Keratinocyte (primary cell): ENCODE results near the gene FAM120A. TPM values are rescaled to one million over a fixed set of nuclear protein-coding genes. Genes with fewer than 3 reads are reported as not detected.

ENCODE experiments used
- DNase-seq: peaks from one replicate; pipeline ENCODE4 v3.0.0-alpha.2; 2011; ENCODE audit warnings: low read depth, missing footprints, low spot score
- FAIRE-seq: peaks from 2 replicates; lab custom pipeline; 2011; peaks lifted over from hg19 to GRCh38; lab: Jason Lieb, UNC
- H2AFZ ChIP-seq: 2 replicates; pipeline ENCODE4 v1.6.0; 2012; ENCODE audit warnings: low read length, control low read depth, inconsistent platforms; ENCODE audit not compliant: control insufficient read depth
- H3K27ac ChIP-seq: 2 replicates; pipeline ENCODE4 v1.5.1; 2011; ENCODE audit warnings: low read length; ENCODE audit not compliant: control insufficient read depth, insufficient read depth
- H3K27me3 ChIP-seq: 3 replicates; pipeline ENCODE4 v1.6.0; 2011; ENCODE audit warnings: low read length; ENCODE audit not compliant: control insufficient read depth, insufficient read depth; ENCODE audit errors: extremely low read depth
- H3K36me3 ChIP-seq, 2 experiments: 2 replicates in 1 of 2; 3 replicates in 1 of 2; pipeline ENCODE4 v1.5.1; 2011; ENCODE audit warnings: low read length in 2 of 2, mild to moderate bottlenecking in 1 of 2; ENCODE audit not compliant: control insufficient read depth in 2 of 2, insufficient read depth in 2 of 2; ENCODE audit errors: extremely low read depth in 1 of 2
- H3K4me1 ChIP-seq: 3 replicates; pipeline ENCODE4 v1.5.1; 2011; ENCODE audit warnings: low read length; ENCODE audit not compliant: control insufficient read depth, insufficient read depth; ENCODE audit errors: extremely low read depth
- H3K4me2 ChIP-seq: 3 replicates; pipeline ENCODE4 v1.6.0; 2011; ENCODE audit warnings: low read depth, low read length; ENCODE audit not compliant: control insufficient read depth, insufficient read depth; ENCODE audit errors: extremely low read depth
- H3K4me3 ChIP-seq, 3 experiments: fragments of 200-600 bp in 1 of 3; sonication (generic) in 1 of 3; 2 replicates in 2 of 3; 3 replicates in 1 of 3; pipeline ENCODE4 v1.5.1; 2011 to 2016; ENCODE audit warnings: low read length in 3 of 3, mild to moderate bottlenecking in 3 of 3, control low read depth in 2 of 3, inconsistent platforms in 1 of 3, low read depth in 1 of 3, mixed read lengths in 1 of 3, mixed run types in 1 of 3, moderate library complexity in 1 of 3; ENCODE audit not compliant: control insufficient read depth in 2 of 3, insufficient read depth in 2 of 3; ENCODE audit errors: extremely low read depth in 1 of 3
- H3K79me2 ChIP-seq: 2 replicates; pipeline ENCODE4 v1.6.0; 2012; ENCODE audit warnings: low read length; ENCODE audit not compliant: control insufficient read depth, insufficient read depth
- H3K9ac ChIP-seq: 3 replicates; pipeline ENCODE4 v1.6.0; 2011; ENCODE audit warnings: low read length; ENCODE audit not compliant: control insufficient read depth, insufficient read depth; ENCODE audit errors: extremely low read depth
- H3K9me1 ChIP-seq: 3 replicates; pipeline ENCODE4 v1.6.0; 2011; ENCODE audit warnings: low read length; ENCODE audit not compliant: control insufficient read depth, insufficient read depth; ENCODE audit errors: extremely low read depth
- H3K9me3 ChIP-seq: 2 replicates; pipeline ENCODE4 v1.5.1; 2012; ENCODE audit warnings: low read depth, low read length; ENCODE audit not compliant: control insufficient read depth
- H4K20me1 ChIP-seq: 3 replicates; pipeline ENCODE4 v1.6.0; 2011; ENCODE audit warnings: low read length; ENCODE audit not compliant: control insufficient read depth, insufficient read depth; ENCODE audit errors: extremely low read depth
- CTCF ChIP-seq, 3 experiments: IDR thresholded peaks in 1 of 3; conservative IDR thresholded peaks in 1 of 3; optimal IDR thresholded peaks in 1 of 3; 2 replicates in 2 of 3; 3 replicates in 1 of 3; pipeline versions ENCODE3 to v1.5.1; 2011; ENCODE audit warnings: low read length in 3 of 3, mild to moderate bottlenecking in 3 of 3, moderate library complexity in 2 of 3, control low read depth in 1 of 3, inconsistent platforms in 1 of 3; ENCODE audit not compliant: insufficient read depth in 2 of 3; ENCODE audit errors: extremely low read depth in 1 of 3
- EZH2 ChIP-seq: IDR thresholded peaks from one replicate; pipeline ENCODE4 v1.6.1; 2012; ENCODE audit warnings: inconsistent platforms, mild to moderate bottlenecking, low read length, moderate library complexity
- dilution Hi-C: fragments of 300-500 bp; cut with MboI; formaldehyde crosslinking; loops from one replicate; pipeline ENCODE4 v1.7.0; 2020; ENCODE audit warnings: low sequenced_read_pairs; ENCODE audit not compliant: extremely low pct_ligation_motif_present
- polyA plus RNA-seq, 5 experiments: library from polyadenylated mRNA; depleted of rRNA in 3 of 5; stranded (reverse) in 3 of 5; stranded (forward) in 1 of 5; unstranded in 1 of 5; fragments of >200 nt; gene quantifications; 1 replicate in 1 of 5; 2 replicates in 3 of 5; 3 replicates in 1 of 5; pipeline versions ENCODE4 v1.2.1 to v1.2.3, GENCODE V29; 2011 to 2012; ENCODE audit warnings: missing spikeins in 2 of 5, low read depth in 1 of 5, low replicate concordance in 1 of 5

Gene FAM120A
- polyA plus RNA-seq, 1 donor (not counting 4 experiments of a cell fraction or from before 2014, with no cell fraction given), result 79.2 TPM

- peaks cover 2% of the 10 kb centered on the region for H4K20me1 ChIP-seq
- H3K9me3 ChIP-seq, result no peaks in the 10 kb centered on the region
- H3K27ac ChIP-seq, result no peak overlapping the region
- FAIRE-seq (no peak), DNase-seq (no peak)
- peaks cover 41% of the 10 kb centered on the region for H3K79me2 ChIP-seq
- H2AFZ ChIP-seq, result no peak overlapping the region
- H3K27me3 ChIP-seq, result no peaks in the 10 kb centered on the region
- dilution Hi-C loops, result no loop called here
- H3K36me3 ChIP-seq, result no peaks in the 10 kb centered on the region
- no peak overlapping the region for H3K9ac ChIP-seq
- H3K9me1 ChIP-seq, result no peaks in the 10 kb centered on the region
- H3K4me1 ChIP-seq, result peaks cover 11% of the 10 kb centered on the region
- H3K4me3 ChIP-seq, result no peak overlapping the region
- peak overlapping the region; percentile 31 for H3K4me2 ChIP-seq
- TF ChIP-seq CTCF (optimal IDR thresholded peaks at IDR 0.05 in 1 of 3, IDR thresholded peaks at IDR 0.05 in 1 of 3, conservative IDR thresholded peaks at IDR 0.05 in 1 of 3; ENCODE audit: extremely low read depth in 1 of 3, insufficient read depth in 2 of 3, low read length in 3 of 3) (no peak), EZH2 (no peak)
Observed at GRCh38 chr9:93612052-93612795, 160.7 kb downstream of the FAM120A start.

- peaks cover 2% of the 10 kb centered on the region for H4K20me1 ChIP-seq
- H3K9me3 ChIP-seq, result no peaks in the 10 kb centered on the region
- H3K9me1 ChIP-seq, result no peaks in the 10 kb centered on the region
- H3K4me1 ChIP-seq, result peaks cover 11% of the 10 kb centered on the region
- peaks cover 40% of the 10 kb centered on the region for H3K79me2 ChIP-seq
- H3K9ac ChIP-seq, result no peak overlapping the region
- no peak for FAIRE-seq
- no peaks in the 10 kb centered on the region for H3K36me3 ChIP-seq
- H3K27ac ChIP-seq, result no peak overlapping the region
- dilution Hi-C loops, result no loop called here
- TF ChIP-seq CTCF (optimal IDR thresholded peaks at IDR 0.05 in 1 of 3, IDR thresholded peaks at IDR 0.05 in 1 of 3, conservative IDR thresholded peaks at IDR 0.05 in 1 of 3; ENCODE audit: extremely low read depth in 1 of 3, insufficient read depth in 2 of 3, low read length in 3 of 3) (no peak), EZH2 (no peak)
- no peak overlapping the region for H2AFZ ChIP-seq
- no peak for DNase-seq
- no peak overlapping the region for H3K4me3 ChIP-seq
- H3K27me3 ChIP-seq, result no peaks in the 10 kb centered on the region
- H3K4me2 ChIP-seq, result peak overlapping the region; percentile 31
Observed at GRCh38 chr9:93612796-93613154, 161.3 kb downstream of the FAM120A start.
